Raji (cell line): ENCODE measurements around the gene SHISA2.

ENCODE experiments used
- POLR2A ChIP-seq: IDR thresholded peaks from 2 replicates; pipeline ENCODE4 v1.6.1; 2011; ENCODE audit warnings: low read depth, low read length, control low read depth; ENCODE audit not compliant: insufficient read depth

The SHISA2 gene

DNA sequence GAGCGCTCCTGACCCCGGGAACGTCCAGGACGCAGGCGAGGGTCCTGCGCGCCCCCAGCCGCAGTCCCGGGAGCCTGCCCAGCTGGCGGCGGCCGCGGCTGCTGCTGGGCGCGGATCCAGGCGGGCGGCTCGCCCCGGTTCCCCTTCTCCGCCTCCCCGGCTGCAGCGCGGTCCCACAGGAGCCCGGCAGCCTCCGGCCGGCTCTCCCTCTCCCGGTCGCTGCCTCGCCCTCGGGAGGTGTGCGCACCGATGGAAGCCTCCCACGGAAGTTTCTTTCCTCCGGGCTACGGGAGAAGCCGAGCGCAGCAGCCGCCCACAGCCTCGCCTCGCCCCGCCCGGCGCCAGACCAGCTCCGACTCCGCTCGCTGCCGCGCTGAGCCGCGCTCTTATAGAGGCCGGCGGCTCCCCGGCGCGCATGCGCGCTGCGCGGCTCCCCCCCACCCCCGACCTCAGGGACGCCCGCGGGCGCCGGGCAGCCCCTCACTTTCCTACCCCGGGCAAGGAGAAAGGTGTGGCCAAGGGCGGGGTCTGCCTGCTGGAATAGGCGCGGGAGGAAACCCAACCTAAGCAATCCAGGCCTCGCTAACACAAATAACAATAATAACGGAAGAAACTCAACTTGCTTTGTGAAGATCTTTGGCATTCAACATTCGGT, at the start of gene SHISA2:
Gene SHISA2, minus strand, starts transcription at position 360 of the 655 bp plus-strand sequence. CDS start 1,041 bp downstream, outside the sequence.
- TF ChIP-seq POLR2A: no peak

DNA sequence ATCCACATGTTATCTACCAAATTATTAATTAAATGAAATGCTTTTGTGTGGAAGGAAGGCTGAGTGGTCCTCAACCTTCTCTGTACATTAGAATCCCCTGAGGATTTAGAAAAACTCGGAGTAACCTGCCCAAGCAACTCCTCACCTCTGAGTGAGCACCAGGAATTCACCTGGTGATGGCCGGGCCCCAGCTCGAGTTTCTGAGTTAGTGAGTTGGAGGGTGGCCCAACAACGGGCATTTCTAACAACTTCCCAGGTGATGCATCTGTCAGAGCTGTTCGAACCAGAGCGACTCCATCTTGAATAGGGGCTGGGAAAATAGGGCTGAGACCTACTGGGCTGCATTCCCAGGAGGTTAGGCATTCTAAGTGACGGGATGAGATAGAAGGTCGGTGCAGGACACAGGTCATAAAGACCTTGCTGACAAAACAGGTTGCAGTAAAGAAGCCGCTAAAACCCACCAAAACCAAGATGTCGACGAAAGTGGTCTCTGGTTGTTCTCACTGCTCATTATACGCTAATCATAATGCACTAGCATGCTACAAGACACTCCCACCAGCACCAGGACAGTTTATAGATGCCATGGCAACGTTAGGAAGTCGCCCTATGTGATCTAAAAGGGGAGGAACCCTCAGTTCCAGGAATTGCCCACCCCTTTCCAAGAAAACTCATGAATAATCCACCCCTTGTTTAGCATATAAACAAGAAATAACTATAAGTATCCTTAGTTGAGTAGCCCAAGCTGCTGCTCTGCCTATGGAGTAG, 44.2 kb upstream of the SHISA2 start:
- no peak for TF ChIP-seq POLR2A

DNA sequence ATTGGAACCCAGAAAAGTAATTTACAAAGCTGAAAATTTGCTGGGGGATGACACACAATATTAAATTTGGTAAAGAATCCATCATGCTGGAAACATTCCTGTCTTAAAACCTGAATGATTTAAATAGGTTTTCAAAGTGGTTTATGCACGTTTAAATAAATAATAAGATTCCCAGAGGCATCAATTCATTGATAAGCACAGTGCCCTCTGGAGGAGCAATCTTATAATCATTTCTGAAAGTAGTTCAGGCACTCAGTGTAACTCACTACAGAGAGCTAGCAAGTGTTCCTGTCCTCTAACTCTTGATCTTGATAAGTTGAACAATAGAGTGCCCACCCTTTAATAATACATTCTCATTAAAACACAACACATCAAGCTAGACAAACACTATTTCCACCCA, 43.5 kb upstream of the SHISA2 start:
- no peak for TF ChIP-seq POLR2A

- no peak for TF ChIP-seq POLR2A
Measured at GRCh38 chr13:26075498-26075897, 23.7 kb upstream of the SHISA2 start.

DNA sequence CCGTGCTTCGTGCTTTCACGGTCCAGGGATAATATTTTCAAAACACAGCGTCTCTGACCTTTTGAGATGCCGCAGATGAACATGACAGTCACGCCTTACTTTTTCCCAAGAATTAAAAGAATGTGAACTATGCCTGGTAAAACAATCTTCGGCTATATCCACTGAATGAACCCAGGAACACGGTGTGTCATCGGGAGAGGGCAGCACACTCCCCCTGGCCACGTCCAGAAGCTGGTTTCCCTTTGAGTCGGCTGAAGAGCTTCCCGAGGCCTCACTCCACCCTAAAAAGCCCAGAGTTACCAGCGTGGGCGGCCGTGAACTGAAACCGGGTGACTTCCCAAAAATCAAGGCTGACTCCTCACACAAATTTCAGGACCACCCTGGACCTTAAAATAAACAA, 22.9 kb upstream of the SHISA2 start:
- no peak for TF ChIP-seq POLR2A

DNA sequence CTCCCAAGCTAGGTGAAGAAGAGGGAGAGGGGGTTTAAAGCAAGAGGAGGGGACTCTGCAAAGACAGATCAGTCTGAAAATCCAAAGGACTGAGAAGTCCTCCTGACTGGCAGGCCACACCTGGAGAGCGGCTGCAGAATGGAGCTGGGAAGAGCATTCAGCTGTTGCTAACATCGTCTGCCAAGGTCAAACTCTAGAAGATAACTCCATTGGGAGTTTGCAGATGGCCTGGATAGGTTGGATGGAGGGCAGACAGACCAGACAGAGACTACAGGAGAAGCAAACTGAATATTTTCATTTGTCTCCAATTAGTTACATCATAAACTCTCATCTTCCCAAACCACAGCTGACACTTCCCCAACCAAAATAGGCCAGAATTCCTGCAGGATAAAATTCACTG, 19.9 kb upstream of the SHISA2 start:
- TF ChIP-seq POLR2A: no peak

- TF ChIP-seq POLR2A: no peak
Measured at GRCh38 chr13:26067601-26068000, 15.8 kb upstream of the SHISA2 start.

DNA sequence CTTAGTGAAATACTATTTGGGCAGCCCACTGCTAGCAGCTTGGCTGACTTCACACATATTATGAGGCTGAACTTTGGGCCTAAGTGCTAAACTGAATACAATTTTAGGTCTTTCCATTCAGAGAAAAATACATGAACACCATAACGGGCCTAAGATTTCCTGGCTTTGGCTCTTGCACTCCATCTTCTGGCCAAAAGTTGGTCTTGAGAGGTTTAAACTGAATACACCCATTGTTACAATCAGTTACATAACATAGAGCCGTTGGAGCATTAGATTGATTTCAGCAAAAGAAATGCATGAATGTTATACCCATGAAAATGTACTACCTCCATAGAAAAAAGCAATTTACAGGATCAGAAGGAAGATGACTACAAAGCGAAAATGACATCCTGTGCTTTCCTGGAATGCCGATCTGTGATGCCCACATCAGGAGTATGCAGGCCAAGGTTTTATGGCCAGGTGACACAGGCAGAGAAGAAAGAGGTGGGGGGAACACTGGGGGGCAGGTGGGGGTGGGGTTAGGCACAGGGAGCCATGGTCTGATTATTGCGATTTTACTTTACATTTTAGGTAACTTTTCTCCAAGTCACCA, 11.1 kb upstream of the SHISA2 start:
- no peak for TF ChIP-seq POLR2A

DNA sequence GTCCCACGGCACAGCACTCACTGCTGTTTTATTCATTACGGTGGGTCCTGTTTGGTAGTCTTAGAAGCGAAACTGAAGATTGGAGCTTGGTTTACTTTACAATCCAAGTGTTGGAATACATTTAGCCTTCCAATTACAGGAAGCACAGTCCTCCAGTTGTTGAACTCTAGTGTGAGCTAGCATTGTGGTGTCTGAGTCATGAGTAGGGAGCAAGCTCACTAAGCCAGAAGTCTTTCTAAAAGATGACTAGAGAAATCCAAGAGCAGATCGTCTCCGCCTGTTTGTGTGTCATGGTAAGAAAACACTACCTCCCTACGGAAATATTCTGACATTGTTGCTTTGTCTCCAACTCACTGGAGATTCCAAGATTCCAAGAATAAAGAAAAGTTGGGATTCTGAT, 10.1 kb upstream of the SHISA2 start:
- no peak for TF ChIP-seq POLR2A

GRCh38 chr13:26061256-26061655, 9.4 kb upstream of the SHISA2 start:
- no peak for TF ChIP-seq POLR2A

DNA sequence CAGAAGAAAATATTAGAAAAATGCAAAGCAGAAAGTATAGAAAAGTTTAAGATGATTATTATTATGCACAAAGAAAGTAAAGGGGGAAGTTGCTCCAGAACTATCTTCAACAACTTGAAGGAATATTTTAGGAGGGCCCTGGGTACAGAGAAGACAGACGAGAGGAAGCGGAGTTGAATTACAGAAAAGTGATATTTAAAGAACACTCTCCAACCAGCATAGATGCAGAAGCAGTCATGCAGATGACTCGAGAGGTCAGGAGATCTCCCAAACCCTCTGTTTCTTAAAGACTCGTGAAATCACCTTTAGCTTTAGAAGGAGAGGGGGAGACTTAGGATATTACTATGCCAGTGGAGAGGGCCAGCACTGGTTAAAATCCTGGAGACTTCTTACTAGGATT, 8.5 kb upstream of the SHISA2 start:
- no peak for TF ChIP-seq POLR2A

- TF ChIP-seq POLR2A: no peak
Measured at GRCh38 chr13:26058704-26059103, 6.9 kb upstream of the SHISA2 start.

DNA sequence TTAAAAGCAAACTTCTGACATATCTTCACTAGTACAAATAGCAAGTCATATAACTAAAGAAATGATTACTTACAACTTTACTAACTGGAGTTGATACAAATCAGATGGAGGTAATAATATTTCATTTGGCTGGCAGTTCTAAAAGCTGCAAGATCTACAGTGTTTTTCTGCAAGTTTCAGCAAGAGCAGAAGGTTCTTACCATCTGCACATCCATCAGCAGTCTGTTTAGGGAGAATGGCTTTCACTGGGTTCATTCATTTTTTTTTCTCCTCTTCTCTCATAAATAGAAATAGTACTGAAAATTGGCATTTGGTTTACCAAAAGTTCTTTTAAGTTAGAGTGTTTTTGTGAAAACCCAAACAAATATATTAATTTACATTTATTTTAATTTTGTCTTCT, 3.1 kb upstream of the SHISA2 start:
- TF ChIP-seq POLR2A: no peak

GRCh38 chr13:26053418-26053980, 1.7 kb upstream of the SHISA2 start:
- TF ChIP-seq POLR2A: no peak

GRCh38 chr13:26052337-26052736, 521 bp upstream of the SHISA2 start:
- no peak for TF ChIP-seq POLR2A

GRCh38 chr13:26051231-26051656, 572 bp downstream of the SHISA2 start:
- TF ChIP-seq POLR2A: no peak
